GM21515 (cell line): ENCODE data around the gene RAMP3.
"Not testable (repeated sequence)": the region's sequence is repeated elsewhere in the genome, so short reads cannot be mapped to it uniquely, and the experiment has no call there.

Source experiments
- ATAC-seq: cut with Tn5 transposase; IDR thresholded peaks from one replicate; pipeline ENCODE4 v1.9.1; 2021; ENCODE audit not compliant: unreplicated experiment

RAMP3 gene

DNA sequence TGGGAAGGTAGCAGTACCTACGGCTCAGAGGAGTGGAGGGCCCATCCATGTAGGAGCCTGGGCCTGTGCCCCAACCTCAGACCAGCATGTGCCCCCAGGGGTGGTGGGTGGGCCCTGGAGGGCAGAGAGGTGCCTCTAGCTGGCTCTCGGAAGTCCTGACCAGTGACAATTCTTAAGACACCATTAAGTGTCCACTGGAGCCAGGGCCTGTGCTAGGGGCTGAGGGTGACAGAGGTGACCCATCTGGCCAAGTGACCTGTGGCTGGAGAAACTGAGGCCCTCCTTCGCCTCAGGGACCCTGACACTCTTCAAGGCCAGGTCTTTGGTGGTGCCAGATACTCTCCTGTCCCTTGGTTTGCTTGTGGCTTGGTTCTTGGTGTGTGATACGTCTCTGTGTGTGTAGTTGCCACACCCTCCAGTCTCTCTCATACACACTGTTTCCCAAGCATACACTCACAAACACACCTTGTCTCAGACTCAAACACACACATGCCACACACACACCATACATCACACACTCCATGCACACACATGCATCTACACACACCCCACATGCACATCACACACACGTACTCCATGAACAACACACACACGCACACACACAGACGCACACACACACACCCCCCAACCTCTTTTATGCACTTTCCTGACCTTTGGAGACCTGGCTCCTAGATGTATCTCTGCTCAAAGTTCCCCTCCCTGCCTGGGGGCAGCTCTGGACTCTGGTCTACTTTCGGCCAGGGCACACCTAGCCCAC is 897 bp upstream of the RAMP3 start:
- no peak for ATAC-seq

- ATAC-seq: no peak
Measured at GRCh38 chr7:45157286-45157652, 322 bp upstream of the RAMP3 start.

GRCh38 chr7:45158471-45158870 is 880 bp downstream of the RAMP3 start:
- no peak for ATAC-seq

DNA sequence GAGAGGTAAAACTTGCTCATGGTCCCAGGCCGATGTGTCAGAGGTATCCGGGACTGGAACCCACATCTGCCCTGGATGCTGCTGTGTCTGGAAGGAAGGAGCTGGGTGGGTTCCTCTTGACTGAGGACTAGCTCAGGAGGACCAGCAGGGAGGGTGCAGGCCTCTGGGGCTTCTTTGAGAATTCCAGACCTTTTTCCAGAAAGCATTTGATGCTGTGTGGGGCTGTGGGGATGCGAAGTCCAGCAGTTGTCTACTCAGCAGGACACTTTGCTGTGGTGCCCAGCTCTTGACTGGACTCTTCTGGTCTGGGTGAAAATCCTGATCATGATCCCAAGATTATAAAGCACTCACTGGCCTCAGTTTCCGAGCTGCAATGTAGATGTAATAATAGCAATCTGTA is 1.7 kb downstream of the RAMP3 start:
- no peak for ATAC-seq

- no peak for ATAC-seq
Measured at GRCh38 chr7:45160417-45160881, 2.9 kb downstream of the RAMP3 start.

DNA sequence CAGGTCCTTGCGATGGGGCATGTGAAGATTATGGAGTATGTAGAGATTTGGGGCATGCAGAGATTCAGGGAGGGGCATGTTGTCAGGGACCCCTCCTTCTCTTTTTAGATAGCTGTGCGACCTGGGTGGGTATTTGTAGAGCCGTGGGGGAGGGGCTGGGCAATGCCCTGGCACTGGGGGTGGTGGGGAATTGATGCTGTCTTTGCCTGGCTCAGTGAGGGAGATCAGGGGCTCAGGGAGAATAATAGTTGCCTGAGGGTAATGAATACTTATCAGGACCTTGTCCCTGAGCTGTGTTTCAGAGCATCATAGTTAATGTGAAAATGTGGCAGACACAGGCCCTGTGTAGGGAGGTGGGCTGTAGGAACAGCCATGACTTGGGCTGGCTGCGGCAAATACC is 3.5 kb downstream of the RAMP3 start:
- no peak for ATAC-seq

- no peak for ATAC-seq
Measured at GRCh38 chr7:45161842-45162241, 4.3 kb downstream of the RAMP3 start.

DNA sequence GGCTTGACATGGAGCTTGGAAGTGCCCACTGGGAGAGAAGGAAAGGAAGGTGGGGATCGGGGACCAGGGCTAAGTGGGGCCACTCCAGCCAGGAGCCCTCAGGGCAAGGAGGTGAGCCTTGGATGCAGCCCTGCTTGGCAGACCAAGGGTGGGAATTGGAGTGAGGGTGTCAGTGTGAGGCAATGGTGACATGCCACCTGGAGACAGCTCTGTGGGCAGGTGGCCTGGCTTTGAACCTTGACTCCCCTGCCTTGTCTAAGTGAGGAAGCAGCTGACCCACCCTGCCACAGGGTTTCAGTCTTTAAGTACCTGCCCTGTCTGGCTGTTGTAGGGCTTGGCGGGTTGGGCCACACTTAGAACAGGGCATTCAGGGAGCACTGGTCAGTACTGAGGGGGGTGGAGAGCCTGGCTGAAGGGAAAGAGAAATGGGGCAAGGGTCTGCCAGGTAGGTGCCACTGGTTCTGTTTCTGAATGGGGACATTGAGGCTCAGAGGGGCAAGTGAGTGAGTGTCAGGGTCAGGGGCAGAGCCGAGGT is 4.8 kb downstream of the RAMP3 start:
- no peak for ATAC-seq

DNA sequence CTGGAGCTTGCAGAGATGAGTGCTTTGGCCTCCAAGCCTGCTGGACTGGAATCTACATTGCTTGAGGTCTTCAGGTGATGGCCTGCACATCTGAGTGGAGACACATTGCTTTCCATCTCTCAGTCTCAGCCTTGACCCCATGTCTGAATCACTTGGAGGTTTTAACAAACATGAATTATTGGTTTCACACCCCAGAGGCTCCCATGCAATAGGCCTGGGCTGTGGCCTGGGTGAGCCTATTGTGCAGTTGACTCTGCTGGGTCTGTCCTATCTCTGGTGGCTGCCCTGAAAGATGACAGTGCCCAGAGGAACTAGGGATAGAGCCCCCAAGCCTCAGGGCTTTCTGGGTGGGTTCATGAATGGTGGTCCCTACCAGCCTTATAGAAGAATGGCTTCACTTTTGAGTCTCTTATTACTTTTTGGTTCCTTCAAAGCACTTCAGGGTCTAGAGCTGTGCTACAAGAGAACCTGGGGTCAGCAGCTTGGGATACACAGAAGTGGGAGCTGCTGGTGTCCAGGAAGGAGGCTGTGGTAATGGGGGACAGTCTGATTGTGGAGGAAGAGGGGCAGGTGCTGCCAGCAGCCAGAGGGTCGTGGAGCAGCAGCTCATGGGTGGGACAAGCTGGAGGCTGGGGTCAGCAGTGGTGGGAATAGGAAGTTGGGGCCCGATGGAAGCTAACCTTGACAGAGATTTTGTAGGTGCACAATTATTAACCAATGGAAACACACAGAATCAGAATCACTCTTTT is 5.5 kb downstream of the RAMP3 start:
- ATAC-seq: no peak

- ATAC-seq: no peak
Measured at GRCh38 chr7:45163692-45164052, 6.1 kb downstream of the RAMP3 start.

- not testable (repeated sequence) for ATAC-seq
Measured at GRCh38 chr7:45164271-45164670, 6.7 kb downstream of the RAMP3 start.

GRCh38 chr7:45165857-45166256 is 8.3 kb downstream of the RAMP3 start:
- ATAC-seq: no peak

DNA sequence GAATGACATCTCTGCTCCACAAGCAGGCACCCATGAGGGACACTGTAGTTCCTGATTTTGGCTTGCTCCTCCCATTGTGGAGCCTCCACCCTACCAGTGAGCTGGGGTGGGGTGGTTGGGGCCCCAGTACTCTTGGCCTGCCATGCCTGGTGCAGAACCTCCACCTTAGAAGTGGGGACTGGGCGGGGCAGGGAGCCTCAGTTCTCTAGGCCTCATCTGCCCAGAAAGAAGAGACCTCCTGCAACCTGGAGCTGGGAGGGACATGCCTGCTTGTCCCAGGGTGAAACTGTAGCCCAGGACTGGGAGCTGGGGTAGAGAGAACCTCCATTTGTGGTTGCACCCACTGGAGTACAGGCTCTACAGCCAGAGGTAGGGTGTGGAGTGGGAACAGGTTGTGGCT is 14.4 kb downstream of the RAMP3 start:
- no peak for ATAC-seq

- no peak for ATAC-seq
Measured at GRCh38 chr7:45173596-45174327, 16.2 kb downstream of the RAMP3 start.

DNA sequence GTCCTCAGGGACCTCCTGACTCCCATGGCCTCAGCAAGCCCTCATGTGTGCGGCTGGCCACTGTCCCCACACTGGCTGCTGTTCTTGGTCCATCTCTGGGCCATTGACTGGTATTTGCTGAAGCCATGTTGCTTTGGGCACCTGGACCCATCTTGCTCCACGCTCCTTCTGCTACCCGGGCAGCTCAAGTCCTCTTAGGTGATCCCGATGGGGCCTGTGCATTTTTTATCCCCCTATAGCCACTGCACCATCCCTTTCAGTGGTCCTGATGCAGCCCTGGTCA is 16.7 kb downstream of the RAMP3 start:
- no peak for ATAC-seq

DNA sequence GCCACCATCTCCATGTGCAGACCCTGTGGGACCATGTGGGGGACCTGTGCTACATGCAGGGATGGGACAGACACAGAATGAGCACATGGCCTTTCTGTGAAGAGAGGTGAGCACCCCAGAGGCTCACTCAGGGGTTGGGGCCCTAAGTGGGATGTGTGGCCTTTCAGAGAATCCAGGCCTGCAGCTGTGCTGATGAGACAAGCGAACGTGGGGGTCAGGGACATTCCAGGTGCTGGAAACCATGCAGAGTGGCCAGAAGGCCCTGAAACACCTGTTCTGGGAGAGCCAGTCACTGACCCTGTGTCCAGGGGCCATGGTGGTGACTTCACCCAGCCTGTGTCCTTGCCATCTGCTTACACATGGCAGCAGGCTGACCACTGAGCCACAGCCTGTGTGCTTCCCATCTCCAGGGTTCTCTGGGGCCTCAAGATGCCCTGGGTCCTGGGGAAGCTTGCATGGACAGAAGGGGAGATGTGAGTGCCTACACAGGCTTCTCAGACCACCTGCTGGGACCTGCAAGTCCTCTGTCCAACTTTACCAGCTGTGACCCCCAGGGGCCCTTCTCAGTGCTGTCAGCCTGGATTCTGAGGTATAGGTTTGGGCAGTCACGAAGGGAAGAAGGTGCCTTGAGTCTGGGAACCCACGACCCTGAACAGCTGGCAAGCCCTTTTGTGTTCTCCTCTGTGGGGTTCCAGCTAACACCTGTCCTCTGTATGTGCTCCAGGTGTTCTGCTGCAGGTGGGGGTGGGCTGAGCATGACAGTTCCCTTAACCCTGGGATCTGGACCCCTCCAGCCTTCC is 17.6 kb downstream of the RAMP3 start:
- no peak for ATAC-seq

GRCh38 chr7:45176091-45176490 is 18.5 kb downstream of the RAMP3 start:
- ATAC-seq: no peak

DNA sequence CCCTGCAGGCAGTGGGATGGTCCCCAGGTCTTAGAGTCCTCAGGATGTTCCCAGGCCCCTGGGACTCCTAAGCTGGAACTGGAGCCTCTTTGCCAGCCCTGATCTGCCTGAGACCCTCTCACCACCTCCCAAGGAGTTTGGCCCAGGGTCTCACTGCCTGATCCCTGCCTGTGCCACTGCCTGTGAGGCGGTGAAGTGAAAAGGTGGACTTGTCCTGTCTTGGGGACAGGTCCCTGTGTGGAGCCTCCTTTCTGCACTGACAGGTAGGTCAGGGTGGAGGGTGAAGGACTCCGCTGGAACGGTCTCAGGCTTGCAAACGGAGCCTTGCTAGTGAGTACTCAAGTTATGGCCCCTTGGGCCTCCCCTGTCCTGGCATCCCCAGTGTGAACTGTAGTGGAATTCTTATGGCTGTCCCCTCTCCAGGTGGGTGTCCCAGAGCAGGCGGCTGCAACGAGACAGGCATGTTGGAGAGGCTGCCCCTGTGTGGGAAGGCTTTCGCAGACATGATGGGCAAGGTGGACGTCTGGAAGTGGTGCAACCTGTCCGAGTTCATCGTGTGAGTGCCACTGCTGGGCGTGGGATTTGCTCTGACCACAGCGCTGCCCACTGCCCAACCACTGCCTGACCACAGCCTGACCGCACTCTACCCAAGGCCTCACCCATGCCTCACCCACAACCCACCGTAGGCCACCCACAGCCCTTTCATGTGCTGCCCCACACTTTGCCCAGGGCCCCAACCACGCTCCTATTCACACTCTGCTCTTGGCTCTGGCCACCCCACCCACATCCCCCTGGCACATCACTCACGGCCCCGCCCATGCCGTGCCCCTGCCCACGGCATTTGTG is 19.5 kb downstream of the RAMP3 start:
- no peak for ATAC-seq

GRCh38 chr7:45177801-45178200 is 20.2 kb downstream of the RAMP3 start:
- ATAC-seq: no peak
